Measurements from ENCODE around the gene C1QTNF4.

C1QTNF4 gene

GRCh38 chr11:47592970-47593369, 1.2 kb downstream of the C1QTNF4 start:
- DNase-seq (ENCODE audit: low read depth in 2 of 2), result no peak

- no peak for DNase-seq (ENCODE audit: low read depth in 2 of 2)
These were observed 2.0 kb downstream of the C1QTNF4 start for GRCh38 chr11:47592251-47592650.

- DNase-seq (ENCODE audit: low read depth in 2 of 2), result no peak
These were observed 2.4 kb downstream of the C1QTNF4 start for GRCh38 chr11:47591764-47592163.

GRCh38 chr11:47589977-47590861, 4.0 kb downstream of the C1QTNF4 start:
- DNase-seq (ENCODE audit: low read depth in 2 of 2), result no peak

- DNase-seq (ENCODE audit: low read depth in 2 of 2), result no peak
These were observed 4.6 kb downstream of the C1QTNF4 start for GRCh38 chr11:47589584-47589976.

- no peak for DNase-seq (ENCODE audit: low read depth in 2 of 2)
These were observed 5.1 kb downstream of the C1QTNF4 start for GRCh38 chr11:47589118-47589517.

GRCh38 chr11:47587723-47588326, 6.4 kb downstream of the C1QTNF4 start:
- DNase-seq (ENCODE audit: low read depth in 2 of 2), result no peak

GRCh38 chr11:47587039-47587716, 7.0 kb downstream of the C1QTNF4 start:
- DNase-seq (ENCODE audit: low read depth in 2 of 2), result no peak

GRCh38 chr11:47586098-47586855, 7.9 kb downstream of the C1QTNF4 start, which contains the start of gene FAM180B:
FAM180B (plus strand) TSS chr11:47586678; CDS start chr11:47586769, 91 bp downstream.
- DNase-seq (ENCODE audit: low read depth in 2 of 2), result no peak

- DNase-seq (ENCODE audit: low read depth in 2 of 2), result no peak
These were observed 10.4 kb downstream of the C1QTNF4 start for GRCh38 chr11:47583844-47584243.

GRCh38 chr11:47578524-47579494, 15.4 kb downstream of the C1QTNF4 start, which contains the start of the genes KBTBD4 and NDUFS3:
KBTBD4 (minus strand) TSS chr11:47578970; CDS start chr11:47578951, 19 bp downstream.
NDUFS3 (plus strand) TSS chr11:47579074; CDS start chr11:47579092, 18 bp downstream.
- DNase-seq (ENCODE audit: low read depth in 2 of 2), result peak; percentile 81 to 85

- no peak for DNase-seq (ENCODE audit: low read depth in 2 of 2)
These were observed 16.7 kb downstream of the C1QTNF4 start for GRCh38 chr11:47577460-47578041.

GRCh38 chr11:47573321-47573720, 20.9 kb downstream of the C1QTNF4 start:
- DNase-seq (ENCODE audit: low read depth in 2 of 2), result no peak

GRCh38 chr11:47572715-47573255, 21.4 kb downstream of the C1QTNF4 start:
- DNase-seq (ENCODE audit: low read depth in 2 of 2), result no peak

- no peak for DNase-seq (ENCODE audit: low read depth in 2 of 2)
These were observed 22.3 kb downstream of the C1QTNF4 start for GRCh38 chr11:47571895-47572294.

- no peak for DNase-seq (ENCODE audit: low read depth in 2 of 2)
These were observed 22.9 kb downstream of the C1QTNF4 start for GRCh38 chr11:47571357-47571729.

GRCh38 chr11:47570651-47571356, 23.4 kb downstream of the C1QTNF4 start:
- no peak for DNase-seq (ENCODE audit: low read depth in 2 of 2)

- DNase-seq (ENCODE audit: low read depth in 2 of 2), result no peak
These were observed 24.6 kb downstream of the C1QTNF4 start for GRCh38 chr11:47569646-47570045.

GRCh38 chr11:47566149-47566698, 28.0 kb downstream of the C1QTNF4 start:
- DNase-seq (ENCODE audit: low read depth in 2 of 2), result peak in 1 of 2 donors; percentile 7

Data from stimulated activated CD4-positive, alpha-beta T cell treated with anti-CD3 and anti-CD28 coated beads, Interleukin-1b, Interleukin-23, amount 100 ng/mL, for 4 hours (primary cell).